Liver (tissue), 3 donors: ENCODE results near the gene DLL4.

Source experiments
- ATF3 ChIP-seq: IDR thresholded peaks from 2 replicates; pipeline ENCODE4 v1.6.1; 2016; ENCODE audit warnings: antibody characterized with exemption
- EGR1 ChIP-seq, 2 donors: IDR thresholded peaks; 2 replicates each; pipeline ENCODE4 v1.6.1; 2016 to 2018; ENCODE audit warnings: antibody characterized with exemption in 2 of 2, low read depth in 2 of 2
- HNF4G ChIP-seq: IDR thresholded peaks from 2 replicates; pipeline ENCODE4 v1.6.1; 2016; ENCODE audit warnings: antibody characterized with exemption
- JUND ChIP-seq, 2 donors: IDR thresholded peaks; 2 replicates each; pipeline ENCODE4 v1.6.1; 2016; ENCODE audit warnings: antibody characterized with exemption in 2 of 2
- RAD21 ChIP-seq, 2 donors: IDR thresholded peaks; 2 replicates each; pipeline ENCODE4 v1.6.1; 2016; ENCODE audit warnings: antibody characterized with exemption in 2 of 2, mild to moderate bottlenecking in 2 of 2
- REST ChIP-seq: IDR thresholded peaks from 2 replicates; pipeline ENCODE4 v1.6.1; 2016; ENCODE audit warnings: antibody characterized with exemption, mild to moderate bottlenecking
- RXRA ChIP-seq, 2 donors: IDR thresholded peaks; 2 replicates each; pipeline ENCODE4 v1.6.1; 2017 to 2018; ENCODE audit warnings: antibody characterized with exemption in 2 of 2, mild to moderate bottlenecking in 1 of 2
- TAF1 ChIP-seq: conservative IDR thresholded peaks from 2 replicates; pipeline ENCODE4 v1.6.1; 2016; ENCODE audit warnings: antibody characterized with exemption, mild to moderate bottlenecking
- YY1 ChIP-seq: IDR thresholded peaks from 2 replicates; pipeline ENCODE4 v1.6.1; 2016; ENCODE audit warnings: antibody characterized with exemption, mild to moderate bottlenecking
- TF ChIP-seq, protein P1 (sequence below): fragments of 150-350 bp; IDR thresholded peaks from 2 replicates; pipeline ENCODE4 v1.5.1; 2017; ENCODE audit warnings: improper control_type of control experiment, low read depth, low read length; ENCODE audit not compliant: missing input control
- TF ChIP-seq, protein P2 (sequence below): IDR thresholded peaks from 2 replicates; pipeline ENCODE4 v1.6.1; 2016; ENCODE audit warnings: antibody characterized with exemption
- donor health status: healthy.
- donor health status: healthy.

DNA sequence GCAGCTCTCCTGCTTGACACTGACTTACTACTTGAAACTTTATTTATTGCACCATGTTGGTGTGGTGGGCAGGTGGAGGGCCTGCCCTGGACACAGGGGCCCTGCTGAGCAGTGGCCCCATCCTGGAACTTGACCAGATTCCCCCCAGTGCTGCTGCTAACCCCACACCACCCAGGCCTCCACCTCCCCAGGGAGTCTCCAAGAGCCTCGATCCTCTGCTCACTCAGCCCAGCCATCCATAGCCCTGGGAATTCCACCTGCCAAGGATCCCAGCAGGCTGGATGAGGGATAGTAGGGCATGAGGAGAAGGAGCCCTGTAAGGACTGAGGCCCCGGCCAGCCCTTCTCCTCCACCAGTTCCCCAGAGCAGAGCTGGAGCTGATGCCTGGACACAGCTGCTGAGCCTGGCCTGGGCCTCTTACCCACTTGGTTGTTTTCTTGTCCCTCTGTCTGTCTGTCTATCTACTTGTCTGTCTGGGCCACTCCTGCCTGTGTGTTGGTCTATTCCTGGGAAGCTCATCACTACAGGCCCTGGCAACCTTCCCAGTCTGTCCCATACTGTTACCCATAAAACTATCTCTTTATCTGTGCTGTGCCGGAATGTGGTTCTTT lies 26.9 kb downstream of the DLL4 start:
- TF ChIP-seq, protein P1, sequence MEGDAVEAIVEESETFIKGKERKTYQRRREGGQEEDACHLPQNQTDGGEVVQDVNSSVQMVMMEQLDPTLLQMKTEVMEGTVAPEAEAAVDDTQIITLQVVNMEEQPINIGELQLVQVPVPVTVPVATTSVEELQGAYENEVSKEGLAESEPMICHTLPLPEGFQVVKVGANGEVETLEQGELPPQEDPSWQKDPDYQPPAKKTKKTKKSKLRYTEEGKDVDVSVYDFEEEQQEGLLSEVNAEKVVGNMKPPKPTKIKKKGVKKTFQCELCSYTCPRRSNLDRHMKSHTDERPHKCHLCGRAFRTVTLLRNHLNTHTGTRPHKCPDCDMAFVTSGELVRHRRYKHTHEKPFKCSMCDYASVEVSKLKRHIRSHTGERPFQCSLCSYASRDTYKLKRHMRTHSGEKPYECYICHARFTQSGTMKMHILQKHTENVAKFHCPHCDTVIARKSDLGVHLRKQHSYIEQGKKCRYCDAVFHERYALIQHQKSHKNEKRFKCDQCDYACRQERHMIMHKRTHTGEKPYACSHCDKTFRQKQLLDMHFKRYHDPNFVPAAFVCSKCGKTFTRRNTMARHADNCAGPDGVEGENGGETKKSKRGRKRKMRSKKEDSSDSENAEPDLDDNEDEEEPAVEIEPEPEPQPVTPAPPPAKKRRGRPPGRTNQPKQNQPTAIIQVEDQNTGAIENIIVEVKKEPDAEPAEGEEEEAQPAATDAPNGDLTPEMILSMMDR: no peak
- TF ChIP-seq REST (no peak), TAF1 (no peak), EGR1 (IDR thresholded peaks at IDR 0.05; ENCODE audit: low read depth in 2 of 2) (no peak), JUND (IDR thresholded peaks at IDR 0.05) (no peak), ATF3 (no peak), YY1 (no peak), RAD21 (IDR thresholded peaks at IDR 0.05) (no peak), HNF4G (no peak), RXRA (IDR thresholded peaks at IDR 0.05) (no peak)
- TF ChIP-seq, protein P2, sequence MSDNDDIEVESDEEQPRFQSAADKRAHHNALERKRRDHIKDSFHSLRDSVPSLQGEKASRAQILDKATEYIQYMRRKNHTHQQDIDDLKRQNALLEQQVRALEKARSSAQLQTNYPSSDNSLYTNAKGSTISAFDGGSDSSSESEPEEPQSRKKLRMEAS: no peak
